Fibroblast of peridontal ligament (primary cell): ENCODE measurements around the gene FBP1.
A peak's percentile ranks its signal among the peaks of the same experiment; 100 is the strongest.

Experiments
- DNase-seq: peaks from one replicate; pipeline ENCODE4 v3.0.0-alpha.2; 2010; ENCODE audit errors: extremely low read depth

FBP1 gene

DNA sequence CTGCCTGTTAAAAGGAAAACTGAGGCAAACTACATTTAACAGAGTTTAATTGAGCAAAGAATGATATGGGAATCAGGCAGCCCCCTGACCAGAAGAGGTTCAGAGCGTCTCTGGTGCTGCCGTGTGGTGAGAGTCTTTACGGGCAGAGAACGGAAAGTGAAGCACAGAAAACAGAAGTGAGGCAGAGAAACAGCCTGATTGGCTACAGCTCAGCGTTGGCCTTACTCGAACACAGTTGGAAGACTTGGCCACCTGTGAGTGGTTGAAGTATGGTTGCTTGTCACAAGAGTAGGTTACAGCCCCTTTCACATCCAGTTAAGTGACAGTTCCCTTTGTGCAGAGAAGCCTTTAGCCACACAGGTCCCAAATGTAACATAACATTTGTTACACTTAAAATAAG lies 16.9 kb upstream of the FBP1 start:
- peak; percentile 32 for DNase-seq

DNA sequence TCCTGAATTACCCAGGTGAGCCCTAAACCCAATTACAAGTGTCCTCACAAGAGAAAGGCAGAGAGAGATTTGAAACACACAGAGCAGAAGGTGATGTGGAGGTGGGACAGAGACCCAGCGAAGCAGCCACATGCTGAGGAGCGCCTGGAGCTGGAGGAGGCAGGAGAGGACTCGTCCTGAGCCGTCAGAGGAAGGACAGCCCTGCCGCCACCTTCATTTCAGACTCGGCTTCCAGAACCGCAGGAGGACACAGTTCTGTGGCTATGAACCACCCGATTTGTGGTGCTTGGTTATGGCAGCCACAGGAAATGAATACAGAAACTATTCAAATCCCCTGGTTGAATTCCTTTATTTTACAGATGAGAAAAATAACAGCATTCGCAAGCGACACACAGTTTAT lies 16.4 kb upstream of the FBP1 start:
- DNase-seq: no peak

DNA sequence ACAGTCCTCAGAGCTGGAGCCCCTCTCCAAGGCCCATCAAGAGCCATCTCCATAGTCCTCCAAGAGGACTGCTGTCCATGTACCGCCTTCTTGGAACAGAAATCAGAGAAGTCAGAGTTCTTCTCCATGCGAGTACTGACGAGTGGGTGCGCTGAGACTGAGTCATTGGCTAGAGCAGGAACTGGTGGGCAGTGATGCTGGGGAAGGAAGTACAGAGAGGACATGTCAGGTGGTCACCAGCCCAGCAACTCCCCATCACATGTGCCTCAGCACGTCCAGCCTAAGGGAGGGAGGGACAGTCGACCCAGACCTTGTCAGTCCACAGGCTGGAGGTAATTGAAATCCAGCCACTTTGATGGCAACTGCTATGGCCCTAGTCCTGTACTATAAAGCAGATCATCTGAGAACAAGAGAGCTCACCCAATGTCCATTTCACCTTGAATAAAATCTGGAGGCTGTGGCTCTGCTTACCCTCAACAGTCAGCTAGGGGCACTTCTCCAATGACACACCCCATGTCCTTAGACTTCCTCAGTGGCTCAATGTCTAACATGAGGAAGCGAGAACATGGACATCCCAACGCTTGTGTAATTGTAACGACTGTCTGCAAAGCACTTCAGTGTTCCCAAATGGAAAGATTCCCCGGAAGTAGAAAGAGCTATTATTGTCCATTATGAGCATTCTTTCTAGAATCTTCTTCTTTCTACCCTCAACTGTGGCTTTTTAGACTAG lies 15.0 kb upstream of the FBP1 start:
- DNase-seq: no peak

DNA sequence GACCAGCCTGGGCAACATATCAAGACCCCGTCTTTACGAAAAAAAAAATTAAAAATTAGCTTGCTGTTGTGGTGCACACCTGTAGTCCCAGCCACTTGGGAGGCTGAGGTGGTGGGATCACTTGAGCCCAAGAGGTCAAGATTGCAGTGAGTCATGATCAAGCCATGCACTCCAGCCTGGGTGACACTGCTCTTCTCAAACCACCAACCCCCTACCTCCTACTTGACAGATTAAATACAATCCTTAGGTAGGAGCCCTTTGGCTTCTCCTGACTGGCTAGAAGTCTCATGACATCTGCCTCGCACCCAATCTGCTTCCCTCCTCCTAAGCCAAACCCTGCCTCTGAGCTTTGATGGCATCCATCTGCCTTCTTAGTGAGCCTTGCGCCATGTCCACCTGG lies 11.6 kb upstream of the FBP1 start:
- DNase-seq: no peak

DNA sequence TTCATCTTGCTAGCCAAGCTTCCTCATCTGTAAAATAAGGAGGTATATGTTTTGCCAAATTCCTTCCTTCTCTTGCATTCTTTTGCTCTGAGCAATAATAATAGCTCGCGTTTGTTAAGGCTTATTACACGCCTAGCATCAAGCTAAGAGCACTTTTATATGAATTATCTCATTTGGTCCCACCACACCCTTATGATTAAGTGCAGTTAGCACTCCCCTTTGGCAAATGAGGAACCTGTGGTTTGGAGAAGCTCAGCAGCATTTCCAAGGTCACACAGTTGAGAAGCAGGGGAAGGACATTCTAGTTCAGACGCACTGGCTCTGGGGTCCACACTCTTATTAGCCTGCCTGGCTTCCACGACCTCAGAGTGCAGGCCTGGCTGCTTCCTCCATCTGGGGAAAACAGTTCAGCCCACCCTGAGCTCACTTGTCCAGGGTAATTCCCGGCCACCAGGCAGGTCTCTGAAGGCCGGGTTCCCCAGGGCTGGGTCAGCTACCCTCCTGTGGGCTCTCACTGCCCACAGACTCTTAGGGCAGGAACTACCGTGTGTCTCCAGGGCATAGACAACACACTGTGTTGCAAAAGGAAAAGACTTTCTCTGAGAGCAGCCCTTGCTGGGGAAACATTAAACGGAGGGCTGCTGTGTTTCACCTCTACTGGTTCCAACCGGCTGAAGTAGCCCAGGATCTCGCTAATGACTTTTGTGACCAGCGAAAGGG lies 9.9 kb upstream of the FBP1 start:
- peak; percentile 27 for DNase-seq

DNA sequence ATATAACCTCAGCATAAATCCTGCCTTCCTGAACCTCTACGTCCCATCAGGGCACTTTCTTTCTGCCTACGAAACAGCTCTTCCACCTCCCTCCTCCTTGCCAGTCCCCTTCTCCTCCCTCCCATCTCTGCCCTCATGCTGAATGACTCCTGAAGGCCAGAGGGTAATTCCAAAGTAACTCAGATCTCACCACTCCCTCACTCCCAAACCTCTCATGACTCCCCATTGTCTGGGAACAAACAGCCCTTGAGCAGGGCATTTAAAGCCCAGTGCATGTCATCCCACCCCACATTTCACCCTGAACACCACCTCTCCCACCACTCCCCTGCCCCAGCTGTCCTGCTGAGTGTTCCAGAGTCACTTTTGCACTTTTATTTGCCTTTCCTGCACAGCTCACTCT lies 8.9 kb upstream of the FBP1 start:
- DNase-seq: no peak

DNA sequence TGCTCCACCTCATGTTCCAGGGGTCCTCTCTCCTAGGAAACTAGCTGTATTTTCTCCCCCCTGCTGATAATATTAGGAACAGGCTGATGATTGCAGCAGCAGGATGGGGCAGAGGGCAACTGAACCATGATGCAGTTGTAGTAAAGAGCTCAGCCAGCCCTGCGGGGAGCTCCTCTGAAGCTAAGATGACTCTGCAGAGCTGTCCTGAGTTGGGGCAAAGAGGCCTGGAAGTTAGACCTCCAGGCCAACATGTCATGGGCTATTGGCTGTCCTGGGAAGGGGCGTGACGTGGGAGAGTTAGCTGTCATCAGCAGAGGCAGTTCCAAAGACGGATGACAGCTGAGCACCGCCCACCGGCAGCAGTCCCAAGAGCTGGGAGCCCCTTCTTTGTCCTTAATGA lies 6.6 kb upstream of the FBP1 start:
- DNase-seq: no peak

DNA sequence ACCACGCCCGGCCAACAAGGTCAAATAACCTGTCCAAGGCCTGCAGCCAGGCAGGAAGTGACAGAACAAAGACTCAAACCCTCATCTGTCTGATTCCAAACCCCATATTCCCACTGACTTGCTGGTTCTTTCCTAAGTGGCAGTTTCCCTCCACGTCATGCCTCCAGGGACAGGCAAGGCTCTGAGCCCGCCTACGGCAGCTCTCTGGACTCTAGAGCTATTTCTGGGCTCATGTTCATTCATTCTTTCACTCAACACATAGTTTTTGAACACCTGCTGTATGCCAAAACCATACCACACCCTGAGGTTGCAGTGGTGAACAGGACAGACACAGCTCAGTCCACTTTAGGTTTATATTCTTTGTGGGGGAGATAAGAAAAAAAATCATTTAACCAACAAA lies 5.2 kb upstream of the FBP1 start:
- no peak for DNase-seq

DNA sequence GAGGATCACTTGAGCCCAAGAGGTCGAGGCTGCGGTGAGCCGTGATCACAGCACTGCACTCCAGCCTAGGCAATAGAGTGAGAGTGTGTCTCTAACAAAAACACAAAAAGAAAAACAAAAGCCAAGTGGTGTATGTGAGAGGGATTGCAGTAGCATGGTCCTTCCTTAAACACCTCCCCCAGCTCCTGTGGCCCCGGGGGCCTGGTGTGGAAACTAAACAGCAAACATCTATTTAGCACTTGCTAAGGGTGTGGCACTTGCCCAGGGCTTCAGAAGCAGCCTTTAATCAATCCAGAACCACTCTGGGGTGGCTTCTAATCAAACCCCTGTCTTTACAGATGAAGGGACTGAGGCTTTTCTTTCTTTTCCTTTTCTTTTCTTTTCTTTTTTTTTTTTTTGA lies 4.4 kb upstream of the FBP1 start:
- no peak for DNase-seq

DNA sequence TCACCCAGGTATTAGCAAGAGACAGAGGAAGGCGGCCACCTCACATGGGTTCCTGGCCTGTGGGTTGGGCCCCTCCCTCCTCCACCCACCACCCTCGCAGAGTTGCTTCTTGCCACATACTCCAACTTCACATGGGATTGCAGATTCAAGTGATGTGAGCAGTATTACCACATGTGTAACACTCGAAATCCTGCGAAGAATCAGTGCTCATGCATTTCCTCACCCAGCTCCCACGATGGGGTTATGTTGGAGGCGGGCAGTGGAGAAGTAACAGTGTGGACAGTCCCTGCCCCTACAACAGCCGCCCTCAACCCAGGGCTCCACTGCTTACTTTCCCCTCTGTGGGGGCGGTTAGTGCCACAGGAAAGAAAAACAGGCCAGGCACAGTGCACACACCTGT lies 3.9 kb upstream of the FBP1 start:
- no peak for DNase-seq

DNA sequence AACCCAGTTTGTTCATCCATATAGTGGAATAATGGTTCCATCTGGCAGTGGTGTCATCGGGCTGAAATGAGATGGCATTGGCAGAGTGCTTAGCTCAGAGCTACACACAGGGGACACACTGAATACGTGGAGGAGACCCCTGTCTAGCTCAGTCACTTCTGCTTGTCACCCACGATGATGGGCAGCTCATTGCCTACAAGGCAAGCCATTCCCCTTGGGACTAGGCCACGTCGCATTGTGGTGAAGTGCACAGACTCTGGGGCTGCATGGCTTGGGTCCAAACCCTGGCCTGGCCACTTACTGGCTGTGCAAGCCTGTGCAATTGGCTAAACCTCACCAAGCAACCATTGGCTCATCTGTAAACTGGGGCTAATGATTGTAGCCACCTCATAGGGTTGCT lies 3.2 kb upstream of the FBP1 start:
- DNase-seq: no peak

DNA sequence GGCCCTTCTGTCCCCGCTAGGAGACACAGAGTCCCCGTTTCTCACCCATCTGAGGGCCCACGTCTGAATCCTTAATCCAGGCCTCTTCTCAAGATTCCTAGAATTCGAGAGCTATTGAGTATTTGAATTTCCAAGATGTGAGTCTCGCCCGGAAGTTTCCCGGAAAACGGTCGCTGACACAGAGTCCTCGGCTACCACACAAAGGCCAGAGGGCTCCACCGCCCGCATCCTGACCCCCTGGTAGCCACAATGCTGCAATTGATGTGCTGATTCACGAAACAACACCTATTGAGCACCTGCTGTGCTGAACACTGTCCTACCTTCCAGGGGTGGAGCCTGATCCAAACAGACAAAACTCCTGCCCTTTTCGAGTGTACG lies 670 bp upstream of the FBP1 start:
- no peak for DNase-seq

DNA sequence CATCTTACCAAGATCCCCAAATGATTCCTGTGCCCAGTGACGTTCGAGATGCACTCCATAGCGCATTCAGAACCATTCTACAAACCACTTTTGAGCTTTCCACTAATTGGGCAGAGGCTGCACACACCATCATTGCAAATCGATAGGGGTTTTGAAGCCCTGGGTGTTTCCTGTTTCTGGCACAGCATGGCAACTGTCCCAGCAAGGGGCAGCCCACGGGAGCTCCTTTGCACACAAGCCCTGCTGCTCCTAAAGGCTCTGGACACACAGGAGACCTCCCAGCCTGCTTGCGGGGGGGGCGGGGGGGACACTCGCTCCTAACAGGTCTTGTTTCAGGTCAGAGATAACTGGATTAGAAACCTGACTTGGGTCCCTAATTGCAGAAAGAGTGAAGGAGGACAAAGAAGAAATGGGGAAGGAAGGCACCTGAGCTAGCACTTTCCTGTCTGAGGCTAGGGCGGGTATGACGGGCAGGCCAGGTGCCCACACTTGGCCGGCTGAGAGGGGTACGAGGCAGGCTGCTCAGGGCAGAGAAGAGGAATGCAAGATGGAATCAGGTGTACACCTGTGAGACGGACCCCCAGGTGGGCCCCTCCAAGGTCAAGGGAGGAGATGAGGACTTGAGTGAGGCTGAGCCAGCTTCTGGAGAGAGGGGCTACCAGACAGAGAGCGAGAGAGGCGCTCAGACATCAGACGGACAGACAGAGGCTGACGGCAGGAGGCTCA lies 820 bp downstream of the FBP1 start:
- DNase-seq: no peak

DNA sequence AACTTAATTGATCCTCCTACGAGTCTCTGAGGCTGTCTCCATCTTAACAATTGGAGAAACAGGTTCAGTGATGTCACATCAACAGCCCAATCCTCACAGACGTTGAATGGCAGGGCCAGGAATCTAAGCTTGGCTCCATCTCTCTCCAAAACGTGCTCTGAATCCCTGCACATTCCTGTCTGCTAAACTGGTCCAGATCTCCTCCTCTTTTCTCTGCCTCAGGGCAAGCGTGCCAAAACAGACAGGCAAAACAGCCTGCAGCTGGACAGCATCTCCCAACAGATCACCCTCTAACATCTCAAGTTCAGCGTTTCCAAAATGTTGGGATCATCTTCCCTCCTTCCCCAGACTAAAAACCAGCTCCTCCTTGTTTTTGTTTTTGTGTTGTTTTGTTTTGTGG lies 6.6 kb downstream of the FBP1 start:
- DNase-seq: peak; percentile 8

DNA sequence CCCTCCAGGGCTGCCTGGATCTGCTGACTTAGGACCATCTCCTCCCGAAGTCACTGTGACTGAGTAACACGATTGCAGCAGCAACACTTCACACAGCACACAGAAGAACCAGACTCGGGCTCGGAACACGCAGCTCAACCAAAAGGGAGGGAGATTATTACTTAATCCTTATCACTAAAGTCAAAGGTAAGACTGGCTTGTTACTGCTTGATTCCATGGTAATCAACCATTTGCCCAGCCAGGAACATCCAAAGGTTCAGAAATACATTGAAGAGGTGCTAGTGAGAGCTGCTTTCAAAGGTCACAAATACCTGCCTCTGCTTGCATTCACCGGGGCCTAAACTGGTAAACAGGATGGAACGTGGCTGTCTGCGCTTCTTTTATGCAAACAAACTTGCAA lies 7.7 kb downstream of the FBP1 start:
- DNase-seq: no peak

DNA sequence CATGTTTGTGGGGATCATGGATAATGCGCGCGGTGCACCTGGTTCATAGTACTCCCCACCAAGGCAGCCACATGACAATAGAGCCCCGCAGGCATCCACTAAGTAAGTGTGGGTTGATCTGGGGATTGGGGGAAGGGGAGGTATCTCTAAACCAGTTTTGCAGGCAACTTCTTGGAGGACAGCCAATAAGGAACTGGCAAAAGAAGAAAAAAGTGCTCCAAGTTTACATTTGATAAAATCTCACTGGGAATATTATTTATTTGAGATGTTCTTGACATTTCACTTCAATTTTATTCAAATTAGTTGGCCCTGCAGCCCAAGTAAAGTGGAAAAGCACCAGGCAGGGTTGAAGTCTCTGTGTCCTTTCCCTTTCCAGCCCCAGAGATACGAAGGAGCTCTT lies 8.5 kb downstream of the FBP1 start:
- no peak for DNase-seq

DNA sequence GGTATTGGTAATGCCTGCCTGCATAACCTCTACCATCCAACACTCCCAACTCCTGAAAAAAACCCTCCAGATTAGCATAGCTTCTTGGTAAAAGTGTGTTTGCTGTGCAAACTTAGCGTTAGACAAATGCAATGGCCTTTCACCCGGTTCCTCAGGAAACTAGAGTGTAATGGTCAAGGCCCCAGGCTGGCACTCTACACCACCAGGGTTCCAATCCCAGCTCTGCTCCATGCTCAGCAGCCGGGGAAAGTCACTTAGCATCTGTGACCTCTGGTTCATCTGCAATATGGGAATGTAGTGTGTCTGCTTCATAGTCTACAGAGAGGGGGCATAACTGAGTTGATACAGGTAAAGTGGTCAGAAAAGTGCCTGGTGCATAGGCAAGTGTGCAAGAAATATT lies 9.0 kb downstream of the FBP1 start:
- no peak for DNase-seq

DNA sequence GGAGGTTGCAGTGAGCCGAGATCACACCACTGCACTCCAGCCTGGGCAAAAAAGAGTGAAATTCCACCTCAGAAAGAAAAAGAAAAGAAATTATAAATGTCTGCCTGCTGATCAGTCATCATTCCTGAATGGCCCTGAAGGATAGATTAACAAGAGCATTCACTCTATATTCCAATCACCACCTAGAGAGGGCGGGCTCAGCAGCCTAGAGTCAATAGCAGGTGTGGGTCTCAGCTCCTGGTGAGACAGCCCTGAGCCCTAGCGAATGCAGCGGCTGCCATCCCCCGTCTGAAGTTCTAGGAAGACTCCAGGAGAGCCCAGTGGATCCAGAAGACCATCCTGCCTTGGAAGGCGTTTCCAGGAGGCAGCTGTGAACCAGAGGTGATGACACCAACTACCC lies 12.0 kb downstream of the FBP1 start:
- DNase-seq: no peak

DNA sequence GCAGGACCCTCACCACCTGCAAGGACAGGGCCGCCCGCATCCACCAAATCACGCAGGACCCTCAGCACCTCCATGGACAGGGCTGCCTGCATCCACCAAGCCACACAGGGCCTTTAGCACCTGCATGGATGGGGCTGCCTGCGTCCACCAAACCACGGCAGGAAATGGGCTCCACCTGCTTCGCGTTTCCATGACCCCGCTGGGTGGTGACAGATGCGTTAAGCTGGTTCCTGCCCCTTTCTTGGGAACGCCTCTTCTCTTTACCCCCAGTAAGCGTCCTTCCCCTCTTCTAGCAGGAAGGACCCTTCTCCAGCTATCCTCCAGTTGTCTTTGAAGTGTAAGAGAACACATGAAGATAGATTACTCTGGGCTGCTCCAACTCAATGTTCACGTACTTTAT lies 13.5 kb downstream of the FBP1 start:
- DNase-seq: no peak

DNA sequence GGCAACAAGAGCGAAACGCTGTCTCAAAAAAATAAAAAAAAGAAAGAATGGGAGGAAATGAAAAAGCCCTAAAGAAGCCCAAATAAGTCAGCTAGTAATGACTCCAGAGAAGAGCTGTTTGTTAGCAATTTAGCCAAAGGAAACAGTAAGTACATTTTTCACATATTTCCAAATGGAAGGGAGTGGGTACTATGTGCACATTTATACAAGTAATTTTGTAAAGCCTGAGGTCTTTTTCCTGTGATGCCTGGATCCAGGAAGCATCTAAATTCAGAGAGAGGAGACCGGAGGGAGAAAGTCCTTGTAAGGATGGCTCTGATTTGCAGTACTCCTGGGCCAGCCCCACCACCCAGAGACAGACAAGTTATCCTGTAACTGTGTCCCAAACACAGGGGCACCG lies 14.7 kb downstream of the FBP1 start:
- no peak for DNase-seq

DNA sequence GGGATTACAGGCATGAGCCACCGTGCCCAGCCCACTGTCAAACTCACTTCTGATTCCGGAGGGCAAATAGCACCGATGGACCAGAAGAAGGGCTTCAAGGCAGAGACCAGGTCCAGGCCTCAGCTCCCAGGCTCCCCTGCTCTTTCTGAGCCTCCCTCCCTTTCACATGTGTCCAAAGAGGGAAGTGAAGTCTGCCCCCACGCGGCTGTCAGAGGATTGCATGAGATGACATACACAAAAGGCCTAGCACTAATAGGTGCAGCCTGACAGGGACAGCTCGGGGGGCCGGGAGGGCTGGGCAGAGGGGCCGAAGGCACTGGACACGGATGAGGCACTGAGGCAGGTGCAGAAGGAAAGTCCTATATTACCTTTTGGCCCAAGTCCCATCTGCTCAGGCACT lies 16.1 kb downstream of the FBP1 start:
- no peak for DNase-seq

DNA sequence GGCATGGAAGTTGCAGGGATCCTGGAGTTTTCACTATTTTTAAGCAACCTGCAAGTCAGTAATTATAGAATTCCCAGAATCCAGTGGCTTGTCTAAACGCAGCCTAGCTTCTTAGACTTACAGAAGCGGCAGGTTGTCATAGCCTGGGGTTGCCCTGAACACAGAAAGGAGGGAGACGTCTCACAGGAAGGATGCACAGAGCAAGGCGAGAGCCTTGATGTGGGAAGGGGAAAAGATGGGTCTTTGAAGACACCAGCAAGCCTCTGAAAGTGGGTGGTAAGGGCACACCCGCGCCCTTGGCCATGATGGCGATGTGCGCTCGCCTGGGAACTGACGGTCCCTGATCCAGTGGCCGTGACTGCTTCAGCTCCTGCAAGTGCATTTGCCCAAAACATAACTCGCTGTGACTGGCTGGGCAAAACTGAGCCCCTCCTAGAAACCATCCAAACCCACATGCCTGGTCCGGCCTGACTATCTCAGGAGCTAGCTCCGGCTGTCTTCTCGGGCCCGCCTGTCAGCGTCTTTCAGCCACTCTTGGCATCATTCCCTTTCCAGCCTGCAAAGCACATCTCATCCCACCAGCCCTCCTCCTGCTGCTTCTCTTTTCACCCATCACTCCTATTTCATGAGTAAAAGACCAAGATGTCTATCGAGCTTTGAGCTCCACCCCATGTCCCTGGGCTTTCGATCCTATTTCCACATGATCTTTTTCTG lies 17.1 kb downstream of the FBP1 start:
- DNase-seq: no peak

DNA sequence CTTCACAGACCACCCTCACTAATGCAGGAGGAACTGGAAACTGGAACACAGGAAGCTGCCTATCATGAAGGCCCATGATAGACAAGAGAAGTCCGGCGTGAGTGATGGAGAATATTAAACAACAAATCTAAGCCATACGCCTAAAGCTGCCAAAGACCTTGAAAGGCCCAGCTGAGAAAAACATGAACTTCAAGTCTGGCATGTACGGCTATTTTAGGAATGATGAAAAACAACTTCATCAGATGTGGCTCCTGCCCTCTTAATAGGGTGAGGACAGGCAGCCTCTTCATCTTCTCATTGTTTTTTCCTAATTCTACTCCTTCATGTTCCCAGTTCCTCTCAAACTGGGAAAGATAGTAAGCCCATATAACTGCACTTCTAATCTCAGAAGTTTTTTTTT lies 20.3 kb downstream of the FBP1 start:
- no peak for DNase-seq
